PC-9 (cell line): ENCODE measurements around the gene SNX27. TPM values are rescaled to one million over a fixed set of nuclear protein-coding genes. Genes with fewer than 3 reads are reported as not detected.

ENCODE experiments used
- BruUV-seq: library from RNA; stranded (reverse); fragments of 400-500 nt; replicated peaks from 2 replicates; lab custom pipeline; 2021; lab: Mats Ljungman, UMichigan
- CTCF ChIA-PET: fragments of 300-600 bp; sonication (Branson Sonifier 250); formaldehyde crosslinking; loops from one replicate; lab custom pipeline; 2022; ENCODE audit warnings: antibody characterized with exemption; lab: Charles Lee
- POLR2A ChIA-PET: fragments of 300-600 bp; sonication (Branson Sonifier 250); formaldehyde crosslinking; loops from one replicate; lab custom pipeline; 2022; ENCODE audit warnings: antibody characterized with exemption; ENCODE audit not compliant: unreplicated experiment; lab: Charles Lee
- DNase-seq, 2 experiments: peaks; one replicate each; pipeline versions ENCODE4 v3.0.0 to v3.0.0-alpha.2; 2015 to 2022; ENCODE audit warnings: mixed read lengths in 1 of 2
- H2AFZ ChIP-seq: fragments of 200-600 bp; sonication (generic); 2 replicates; pipeline ENCODE4 v1.8.1; 2017; ENCODE audit warnings: antibody characterized with exemption
- H3F3A ChIP-seq: fragments of 200-600 bp; sonication (generic); 2 replicates; pipeline ENCODE4 v1.8.1; 2017; ENCODE audit warnings: antibody characterized with exemption, mild to moderate bottlenecking, low read depth; ENCODE audit not compliant: insufficient read depth
- H3K27ac ChIP-seq: fragments of 200-600 bp; sonication (generic); 2 replicates; pipeline ENCODE4 v1.6.1; 2016; ENCODE audit warnings: mixed run types
- H3K27me3 ChIP-seq: fragments of 200-600 bp; sonication (generic); 2 replicates; pipeline ENCODE4 v1.6.1; 2016; ENCODE audit warnings: low read depth, mixed run types; ENCODE audit not compliant: insufficient read depth
- H3K36me3 ChIP-seq: fragments of 200-600 bp; sonication (generic); 2 replicates; pipeline ENCODE4 v1.6.1; 2016; ENCODE audit warnings: low read depth, mixed run types
- H3K4me1 ChIP-seq: fragments of 200-600 bp; sonication (generic); replicated peaks from 2 replicates; pipeline ENCODE4 v1.6.1; 2016; ENCODE audit warnings: mixed run types; ENCODE audit not compliant: insufficient read depth
- H3K4me2 ChIP-seq: fragments of 200-600 bp; sonication (generic); 2 replicates; pipeline ENCODE4 v1.6.1; 2017; ENCODE audit warnings: mixed run types
- H3K4me3 ChIP-seq: fragments of 200-600 bp; sonication (generic); 2 replicates; pipeline ENCODE4 v1.6.1; 2016; ENCODE audit warnings: mixed run types
- H3K79me2 ChIP-seq: fragments of 200-600 bp; sonication (generic); 2 replicates; pipeline ENCODE4 v1.6.1; 2017; ENCODE audit warnings: low read depth, mixed run types
- H3K9me2 ChIP-seq: fragments of 200-600 bp; sonication (generic); 2 replicates; pipeline ENCODE4 v1.8.1; 2017; ENCODE audit warnings: mild to moderate bottlenecking; ENCODE audit not compliant: insufficient read depth
- H3K9me3 ChIP-seq: fragments of 200-600 bp; sonication (generic); 2 replicates; pipeline ENCODE4 v1.8.1; 2016; ENCODE audit warnings: low read depth; ENCODE audit not compliant: insufficient read depth
- H4K20me1 ChIP-seq: fragments of 200-600 bp; sonication (generic); 2 replicates; pipeline ENCODE4 v1.8.1; 2017; ENCODE audit not compliant: insufficient read depth
- EZH2 ChIP-seq: fragments of 200-600 bp; sonication (generic); IDR thresholded peaks from 2 replicates; pipeline ENCODE4 v1.8.0; 2017; ENCODE audit warnings: antibody characterized with exemption, low read depth
- intact Hi-C: fragments of 100-400 bp; cut with micrococcal nuclease; formaldehyde crosslinking; loops from one replicate; pipeline ENCODE4 v1.10.0; 2022; ENCODE audit not compliant: unreplicated experiment
- total RNA-seq: library from RNA; stranded (reverse); gene quantifications from 2 replicates; pipeline ENCODE4 v1.2.3, GENCODE V29; 2021
- TF ChIP-seq, protein P1 (sequence below): fragments of 200-600 bp; sonication (generic); conservative IDR thresholded peaks from 2 replicates; pipeline ENCODE4 v1.6.1; 2017; ENCODE audit warnings: mixed run types, antibody characterized with exemption, mild to moderate bottlenecking, moderate library complexity

The SNX27 gene
- total RNA-seq, 1 experiment from 2014 or later = 40.1 TPM

DNA sequence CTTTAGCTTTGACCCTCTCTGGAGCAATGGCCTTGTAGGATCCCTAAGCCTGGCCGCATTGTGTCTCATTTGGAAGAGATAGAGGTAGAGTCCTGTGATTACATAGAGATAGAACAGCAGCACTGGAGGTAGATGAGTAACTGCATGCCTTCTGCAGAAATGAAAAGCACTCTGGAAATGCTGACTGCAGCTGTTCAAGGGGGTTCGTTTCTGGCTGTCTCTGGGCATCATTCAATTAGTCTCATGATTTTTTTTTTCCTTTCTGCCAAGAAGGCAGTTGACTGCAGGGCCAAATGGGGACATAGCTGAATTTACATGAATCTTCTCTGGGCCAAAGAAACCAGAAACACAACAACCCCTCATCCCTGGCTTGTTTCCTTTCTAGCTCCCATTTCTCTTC is 28.1 kb upstream of the SNX27 start:
- ChIA-PET CTCF (no interaction called here), POLR2A (interaction anchor here (0.6 kb wide), 1 partner anchor 13 kb away, joined by 3 read pairs; no protein-coding TSS in a partner anchor)
- Histone ChIP-seq H3K27me3 (no peaks in the 10 kb centered on the region), H3K4me1 (peaks cover 80% of the 10 kb centered on the region), H4K20me1 (no peaks in the 10 kb centered on the region), H2AFZ (no peak overlapping the region), H3F3A (peaks cover 55% of the 10 kb centered on the region), H3K27ac (peak overlapping the region; percentile 79; the same call in 1 of the 2 replicates), H3K4me2 (peak overlapping the region; percentile 65; the same call in 1 of the 2 replicates), H3K9me3 (no peaks in the 10 kb centered on the region), H3K9me2 (no peaks in the 10 kb centered on the region), H3K4me3 (no peak overlapping the region), H3K79me2 (no peaks in the 10 kb centered on the region), H3K36me3 (peaks cover 32% of the 10 kb centered on the region)
- BruUV-seq = no TSS peak
- TF ChIP-seq, protein P1, sequence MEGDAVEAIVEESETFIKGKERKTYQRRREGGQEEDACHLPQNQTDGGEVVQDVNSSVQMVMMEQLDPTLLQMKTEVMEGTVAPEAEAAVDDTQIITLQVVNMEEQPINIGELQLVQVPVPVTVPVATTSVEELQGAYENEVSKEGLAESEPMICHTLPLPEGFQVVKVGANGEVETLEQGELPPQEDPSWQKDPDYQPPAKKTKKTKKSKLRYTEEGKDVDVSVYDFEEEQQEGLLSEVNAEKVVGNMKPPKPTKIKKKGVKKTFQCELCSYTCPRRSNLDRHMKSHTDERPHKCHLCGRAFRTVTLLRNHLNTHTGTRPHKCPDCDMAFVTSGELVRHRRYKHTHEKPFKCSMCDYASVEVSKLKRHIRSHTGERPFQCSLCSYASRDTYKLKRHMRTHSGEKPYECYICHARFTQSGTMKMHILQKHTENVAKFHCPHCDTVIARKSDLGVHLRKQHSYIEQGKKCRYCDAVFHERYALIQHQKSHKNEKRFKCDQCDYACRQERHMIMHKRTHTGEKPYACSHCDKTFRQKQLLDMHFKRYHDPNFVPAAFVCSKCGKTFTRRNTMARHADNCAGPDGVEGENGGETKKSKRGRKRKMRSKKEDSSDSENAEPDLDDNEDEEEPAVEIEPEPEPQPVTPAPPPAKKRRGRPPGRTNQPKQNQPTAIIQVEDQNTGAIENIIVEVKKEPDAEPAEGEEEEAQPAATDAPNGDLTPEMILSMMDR = no peak
- no peak for TF ChIP-seq EZH2
- no peak for DNase-seq
- intact Hi-C loops = no loop called here

DNA sequence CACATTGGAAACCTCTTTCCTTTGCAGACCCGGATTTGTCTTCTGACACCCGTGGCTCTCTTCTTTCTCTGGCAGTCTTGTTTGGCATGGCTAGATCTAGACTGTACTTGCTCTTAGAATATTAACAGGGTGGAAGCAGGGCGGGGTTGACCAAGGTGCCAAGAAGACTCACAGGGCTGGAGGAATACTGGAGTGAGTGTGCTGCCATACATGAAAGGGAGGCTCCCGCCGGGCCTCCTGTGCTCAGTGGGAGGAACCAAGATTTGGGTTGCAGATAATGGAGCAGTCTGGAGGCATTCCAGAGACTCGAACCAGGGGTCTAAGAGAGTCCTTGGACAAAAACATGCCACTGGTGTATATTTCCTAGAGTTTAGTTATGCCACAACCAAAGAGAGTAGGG is 27.6 kb upstream of the SNX27 start:
- DNase-seq = no peak
- H3K4me3 ChIP-seq = no peak overlapping the region
- POLR2A ChIA-PET = no interaction called here
- H3K27me3 ChIP-seq = no peaks in the 10 kb centered on the region
- H3K4me1 ChIP-seq = peaks cover 75% of the 10 kb centered on the region
- H2AFZ ChIP-seq = no peak overlapping the region
- CTCF ChIA-PET = no interaction called here
- peak overlapping the region; percentile 65; the same call in 1 of the 2 replicates for H3K4me2 ChIP-seq
- H3K36me3 ChIP-seq = peaks cover 32% of the 10 kb centered on the region
- H3F3A ChIP-seq = peaks cover 50% of the 10 kb centered on the region
- H3K79me2 ChIP-seq = no peaks in the 10 kb centered on the region
- H3K9me3 ChIP-seq = no peaks in the 10 kb centered on the region
- peak overlapping the region; percentile 79 for H3K27ac ChIP-seq
- H4K20me1 ChIP-seq = no peaks in the 10 kb centered on the region
- no TSS peak for BruUV-seq
- TF ChIP-seq, protein P1 = no peak
- no peak for TF ChIP-seq EZH2
- H3K9me2 ChIP-seq = no peaks in the 10 kb centered on the region
- intact Hi-C loops = no loop called here

DNA sequence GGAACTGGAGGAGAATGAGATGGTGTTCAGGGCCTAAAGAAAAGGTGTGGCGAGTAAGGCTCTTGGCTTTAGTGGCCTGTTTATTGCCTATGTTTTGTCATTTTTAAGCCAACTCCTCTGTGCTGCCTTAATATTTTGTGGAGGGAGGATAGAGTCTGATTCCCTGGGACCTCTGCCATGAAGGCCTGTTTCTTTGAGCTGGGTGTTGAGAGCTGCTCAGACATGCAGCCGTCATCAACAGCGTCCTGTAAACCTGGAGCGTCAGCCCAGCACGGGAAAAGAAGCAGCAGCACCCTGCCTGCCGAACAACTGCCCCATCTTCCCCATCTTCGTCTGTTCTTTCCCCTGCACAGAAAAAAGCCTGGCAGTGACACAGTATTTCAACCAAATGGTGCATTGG is 27.1 kb upstream of the SNX27 start:
- intact Hi-C loops = loop anchor here (1.0 kb wide), 1 partner anchor 37 kb away; no protein-coding TSS in a partner anchor
- no peak for TF ChIP-seq EZH2
- TF ChIP-seq, protein P1 = no peak
- Histone ChIP-seq H3K36me3 (peaks cover 30% of the 10 kb centered on the region), H3K4me3 (no peak overlapping the region), H3F3A (peaks cover 45% of the 10 kb centered on the region), H3K4me2 (peak overlapping the region; percentile 65), H4K20me1 (no peaks in the 10 kb centered on the region), H3K9me2 (no peaks in the 10 kb centered on the region), H3K4me1 (peaks cover 70% of the 10 kb centered on the region), H2AFZ (no peak overlapping the region), H3K79me2 (no peaks in the 10 kb centered on the region), H3K27me3 (no peaks in the 10 kb centered on the region), H3K27ac (peak overlapping the region; percentile 79), H3K9me3 (no peaks in the 10 kb centered on the region)
- CTCF ChIA-PET = no interaction called here
- POLR2A ChIA-PET = interaction anchor here (0.7 kb wide), 1 partner anchor 31 kb away, joined by 3 read pairs; no protein-coding TSS in a partner anchor
- no TSS peak for BruUV-seq
- no peak for DNase-seq
